SK-N-SH (cell line): Measurements from ENCODE around the gene SPRR3. TPM values are rescaled to one million over a fixed set of nuclear protein-coding genes. Genes with fewer than 3 reads are reported as not detected.

Experiments
- CTCF ChIA-PET: fragments of 300-600, 350-600 bp; formaldehyde crosslinking; extraction: SDS; loops from one replicate; lab custom pipeline; 2021; lab: Yijun Ruan, JAX
- POLR2A ChIA-PET: fragments of 350-600 bp; sonication (Branson Sonifier 250); formaldehyde crosslinking; extraction: SDS; loops from one replicate; lab custom pipeline; 2020; ENCODE audit warnings: antibody characterized with exemption, inconsistent platforms; lab: Yijun Ruan, JAX
- DNase-seq: peaks from one replicate; pipeline ENCODE4 v3.0.0; 2012
- H2AFZ ChIP-seq: fragments of 200-600 bp; sonication (generic); 2 replicates; pipeline ENCODE4 v1.8.1; 2016; ENCODE audit warnings: antibody characterized with exemption, mild to moderate bottlenecking, low read depth
- H3F3A ChIP-seq: fragments of 200-600 bp; sonication (generic); replicated peaks from 2 replicates; pipeline ENCODE3; 2016; ENCODE audit warnings: antibody characterized with exemption, mild to moderate bottlenecking; ENCODE audit not compliant: insufficient read depth
- H3K27ac ChIP-seq, 2 experiments: fragments of 200-500 bp in 1 of 2; fragments of 200-600 bp in 1 of 2; sonication (Bioruptor generic) in 1 of 2; sonication (generic), shearing (Covaris generic) in 1 of 2; 2 replicates each; pipeline versions ENCODE4 v1.5.1 to v1.6.1; 2014 to 2016; ENCODE audit warnings: low read depth in 2 of 2, inconsistent platforms in 1 of 2, low read length in 1 of 2, mild to moderate bottlenecking in 1 of 2, mixed read lengths in 1 of 2
- H3K27me3 ChIP-seq: fragments of 200-600 bp; sonication (generic), shearing (Covaris generic); 2 replicates; pipeline ENCODE4 v1.6.1; 2016; ENCODE audit warnings: mixed run types; ENCODE audit not compliant: insufficient read depth
- H3K36me3 ChIP-seq, 2 experiments: fragments of 200-500 bp in 1 of 2; fragments of 200-600 bp in 1 of 2; sonication (Bioruptor generic) in 1 of 2; sonication (generic) in 1 of 2; replicated peaks in 1 of 2; 2 replicates each; pipeline versions ENCODE3 to v1.5.1; 2014 to 2016; ENCODE audit warnings: low read length in 1 of 2, mild to moderate bottlenecking in 1 of 2; ENCODE audit not compliant: insufficient read depth in 2 of 2, control insufficient read depth in 1 of 2
- H3K4me1 ChIP-seq, 2 experiments: fragments of 200-500 bp in 1 of 2; fragments of 200-600 bp in 1 of 2; sonication (Bioruptor generic) in 1 of 2; sonication (generic), shearing (Covaris generic) in 1 of 2; 2 replicates each; pipeline versions ENCODE4 v1.5.1 to v1.6.1; 2014 to 2016; ENCODE audit warnings: low read depth in 1 of 2, low read length in 1 of 2, mixed run types in 1 of 2; ENCODE audit not compliant: insufficient read depth in 2 of 2, control insufficient read depth in 1 of 2
- H3K4me2 ChIP-seq: fragments of 200-600 bp; sonication (generic), shearing (Covaris generic); 2 replicates; pipeline ENCODE4 v1.6.1; 2017; ENCODE audit warnings: mixed run types
- H3K4me3 ChIP-seq, 2 experiments: fragments of 200-500 bp in 1 of 2; fragments of 200-600 bp in 1 of 2; sonication (Bioruptor generic) in 1 of 2; sonication (generic), shearing (Covaris generic) in 1 of 2; 2 replicates each; pipeline versions ENCODE4 v1.5.1 to v1.8.1; 2014 to 2016; ENCODE audit warnings: low read depth in 2 of 2, inconsistent platforms in 1 of 2, low read length in 1 of 2, mild to moderate bottlenecking in 1 of 2, mixed read lengths in 1 of 2, moderate library complexity in 1 of 2
- H3K79me2 ChIP-seq: fragments of 200-600 bp; sonication (generic); 2 replicates; pipeline ENCODE4 v1.8.1; 2017; ENCODE audit warnings: mild to moderate bottlenecking; ENCODE audit not compliant: insufficient read depth
- H3K9ac ChIP-seq: fragments of 200-600 bp; sonication (generic); 2 replicates; pipeline ENCODE4 v1.6.1; 2017; ENCODE audit warnings: mixed run types
- H3K9me2 ChIP-seq: fragments of 200-600 bp; sonication (generic); 2 replicates; pipeline ENCODE4 v1.6.1; 2017; ENCODE audit warnings: mixed run types
- H3K9me3 ChIP-seq: fragments of 200-600 bp; sonication (generic); 2 replicates; pipeline ENCODE4 v1.6.1; 2017; ENCODE audit warnings: mixed run types, mild to moderate bottlenecking, moderate library complexity
- H4K20me1 ChIP-seq: fragments of 200-600 bp; sonication (generic); 2 replicates; pipeline ENCODE4 v1.6.1; 2017; ENCODE audit warnings: mild to moderate bottlenecking, mixed run types; ENCODE audit not compliant: insufficient read depth
- CHD2 ChIP-seq: fragments of 150-350 bp; IDR thresholded peaks from 2 replicates; pipeline ENCODE4 v1.6.1; 2018; ENCODE audit warnings: low read length; ENCODE audit not compliant: partially characterized antibody
- ELF1 ChIP-seq: IDR thresholded peaks from 2 replicates; pipeline ENCODE4 v1.4.0; 2012
- EZH2phosphoT487 ChIP-seq: fragments of 200-600 bp; sonication (generic); IDR thresholded peaks from 2 replicates; pipeline ENCODE4 v1.6.1; 2017; ENCODE audit warnings: low read depth, mixed run types, mild to moderate bottlenecking, antibody characterized with exemption, moderate library complexity, borderline replicate concordance
- FOSL2 ChIP-seq: IDR thresholded peaks from 2 replicates; pipeline ENCODE4 v1.4.0; 2012; ENCODE audit warnings: low read depth, mild to moderate bottlenecking, moderate library complexity, borderline replicate concordance
- FOXJ3 ChIP-seq: sonication (generic); formaldehyde crosslinking; IDR thresholded peaks from 2 replicates; pipeline ENCODE4 v1.5.1; 2020; ENCODE audit warnings: mild to moderate bottlenecking, missing genetic modification reagents
- FOXM1 ChIP-seq: IDR thresholded peaks from 2 replicates; pipeline ENCODE4 v1.4.0; 2012; ENCODE audit warnings: low read depth, mild to moderate bottlenecking
- GABPA ChIP-seq: IDR thresholded peaks from 2 replicates; pipeline ENCODE4 v1.4.0; 2012; ENCODE audit warnings: low read depth, mild to moderate bottlenecking
- GATA2 ChIP-seq: sonication (generic); formaldehyde crosslinking; IDR thresholded peaks from 2 replicates; pipeline ENCODE4 v1.5.0; 2020; ENCODE audit warnings: mild to moderate bottlenecking, missing genetic modification reagents
- JUND ChIP-seq: IDR thresholded peaks from 2 replicates; pipeline ENCODE4 v1.4.0; 2012
- MXI1 ChIP-seq: IDR thresholded peaks from 2 replicates; pipeline ENCODE4 v1.6.1; 2012; ENCODE audit warnings: mild to moderate bottlenecking, low read depth, low read length, improper control_type of control experiment
- POLR2AphosphoS5 ChIP-seq: IDR thresholded peaks from 2 replicates; pipeline ENCODE4 v1.6.1; 2012; ENCODE audit warnings: low read depth, low read length
- RAD21 ChIP-seq: IDR thresholded peaks from 2 replicates; pipeline ENCODE4 v1.6.1; 2012; ENCODE audit warnings: mild to moderate bottlenecking, low read length
- RFX5 ChIP-seq: IDR thresholded peaks from 2 replicates; pipeline ENCODE4 v1.6.1; 2012; ENCODE audit warnings: mild to moderate bottlenecking, improper control_type of control experiment, low read length
- RXRA ChIP-seq: IDR thresholded peaks from 2 replicates; pipeline ENCODE4 v1.4.0; 2012; ENCODE audit warnings: low read depth, mild to moderate bottlenecking, borderline replicate concordance
- SIN3A ChIP-seq: IDR thresholded peaks from 2 replicates; pipeline ENCODE4 v1.6.1; 2012; ENCODE audit warnings: low read depth, mild to moderate bottlenecking, low read length, moderate library complexity, borderline replicate concordance
- SMC3 ChIP-seq: IDR thresholded peaks from 2 replicates; pipeline ENCODE4 v1.6.1; 2012; ENCODE audit warnings: low read depth, low read length, improper control_type of control experiment
- TEAD4 ChIP-seq: IDR thresholded peaks from 2 replicates; pipeline ENCODE4 v1.4.0; 2012; ENCODE audit warnings: mild to moderate bottlenecking, borderline replicate concordance; ENCODE audit not compliant: insufficient read depth
- whole genome bisulfite sequencing: methylation state at CpG from one replicate; pipeline ENCODE4 v1.1.6; 2017; ENCODE audit warnings: low lambda C conversion rate; 5-methylcytosine and 5-hydroxymethylcytosine counted together
- polyA plus RNA-seq, 3 experiments: library from polyadenylated mRNA; depleted of rRNA; stranded (reverse); fragments of >200 nt; gene quantifications; 2 replicates each; pipeline ENCODE4 v1.2.3, GENCODE V29; 2012
- TF ChIP-seq, protein P1 (sequence below): IDR thresholded peaks from 2 replicates; pipeline ENCODE4 v1.4.0; 2012; ENCODE audit warnings: low read depth
- TF ChIP-seq, protein P2 (sequence below): fragments of 150-350 bp; IDR thresholded peaks from 2 replicates; pipeline ENCODE4 v1.6.1; 2017; ENCODE audit warnings: antibody characterized with exemption, low read length, low read depth, borderline replicate concordance
- TF ChIP-seq, protein P3 (sequence below): IDR thresholded peaks from 2 replicates; pipeline ENCODE4 v1.6.1; 2012; ENCODE audit warnings: mild to moderate bottlenecking, low read depth, low read length, moderate library complexity

Gene SPRR3
- polyA plus RNA-seq, 1 of the 3 experiments (the other 2 are of a cell fraction) = not detected

DNA sequence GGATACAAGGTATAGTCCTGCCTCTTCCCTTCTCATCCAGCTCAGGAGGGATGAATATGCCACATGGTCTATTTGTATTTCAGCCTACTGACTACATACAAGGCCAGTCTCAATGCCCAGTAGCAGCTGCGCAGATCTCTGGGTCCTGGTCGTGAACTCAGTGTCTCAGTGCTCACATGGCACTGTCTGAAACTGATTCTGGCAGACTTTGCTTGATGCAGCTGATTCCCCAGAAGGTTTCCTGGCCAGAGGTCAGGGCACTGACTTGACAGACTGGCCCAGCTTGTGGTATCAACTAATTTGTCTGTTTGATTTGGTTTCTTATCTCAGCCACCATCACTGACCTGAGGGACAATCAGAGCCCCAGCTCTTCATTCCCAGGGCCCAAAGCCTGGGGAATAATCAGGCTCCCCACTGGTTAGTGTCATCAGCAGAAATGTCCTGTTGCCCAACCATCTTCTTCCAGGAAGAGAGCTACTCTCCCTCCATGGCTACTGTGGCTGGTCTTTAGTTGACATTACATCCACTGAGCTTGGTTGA is 38.6 kb upstream of the SPRR3 start:
- ChIA-PET CTCF (interaction anchor here (0.6 kb wide), 1 partner anchor 8 kb away, joined by 3 read pairs; no protein-coding TSS in a partner anchor), POLR2A (no interaction called here)

DNA sequence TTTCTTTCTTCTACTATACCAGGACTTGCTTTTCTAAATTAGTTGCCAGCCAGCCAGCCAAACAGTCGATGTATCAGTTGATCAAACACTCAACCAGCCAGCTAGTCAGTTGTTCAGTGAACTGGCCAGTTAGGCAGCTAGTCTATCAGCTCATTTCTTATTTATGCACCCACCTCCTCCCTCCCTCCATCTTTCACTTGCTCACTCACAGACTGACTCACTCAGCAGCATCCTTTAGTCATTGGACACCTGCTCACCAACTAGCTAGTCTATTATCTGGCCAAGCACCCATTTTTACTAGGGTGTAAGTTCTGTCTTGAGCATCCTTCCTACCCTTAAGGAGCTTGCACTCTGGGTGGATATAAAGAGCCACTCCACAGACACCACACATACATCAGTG is 37.0 kb upstream of the SPRR3 start:
- WGBS = 0% methylated on average over 1 of the region's 1 CpG
- Histone ChIP-seq H3K4me3 (no peak overlapping the region), H3K27me3 (peaks cover 10% of the 10 kb centered on the region; the same call in 1 of the 2 replicates), H3K9ac (no peak overlapping the region), H3F3A (no peaks in the 10 kb centered on the region), H3K79me2 (no peaks in the 10 kb centered on the region), H3K4me1 (no peaks in the 10 kb centered on the region), H3K36me3 (no peaks in the 10 kb centered on the region), H4K20me1 (no peaks in the 10 kb centered on the region), H3K9me3 (no peaks in the 10 kb centered on the region), H3K27ac (no peak overlapping the region), H3K9me2 (no peaks in the 10 kb centered on the region)
- no peak for DNase-seq
- CTCF ChIA-PET = no interaction called here
- TF ChIP-seq ELF1 = no peak
- TF ChIP-seq, protein P1, sequence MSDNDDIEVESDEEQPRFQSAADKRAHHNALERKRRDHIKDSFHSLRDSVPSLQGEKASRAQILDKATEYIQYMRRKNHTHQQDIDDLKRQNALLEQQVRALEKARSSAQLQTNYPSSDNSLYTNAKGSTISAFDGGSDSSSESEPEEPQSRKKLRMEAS = no peak
- no peak for TF ChIP-seq FOXM1
- TF ChIP-seq FOXJ3 (CRISPR knock-in tag) = no peak
- TF ChIP-seq POLR2AphosphoS5 = no peak
- TF ChIP-seq RFX5 = no peak
- no peak for TF ChIP-seq MXI1
- no peak for TF ChIP-seq SMC3
- TF ChIP-seq FOSL2 = no peak
- TF ChIP-seq EZH2phosphoT487 = no peak
- no peak for TF ChIP-seq GABPA
- no peak for TF ChIP-seq JUND
- TF ChIP-seq, protein P2, sequence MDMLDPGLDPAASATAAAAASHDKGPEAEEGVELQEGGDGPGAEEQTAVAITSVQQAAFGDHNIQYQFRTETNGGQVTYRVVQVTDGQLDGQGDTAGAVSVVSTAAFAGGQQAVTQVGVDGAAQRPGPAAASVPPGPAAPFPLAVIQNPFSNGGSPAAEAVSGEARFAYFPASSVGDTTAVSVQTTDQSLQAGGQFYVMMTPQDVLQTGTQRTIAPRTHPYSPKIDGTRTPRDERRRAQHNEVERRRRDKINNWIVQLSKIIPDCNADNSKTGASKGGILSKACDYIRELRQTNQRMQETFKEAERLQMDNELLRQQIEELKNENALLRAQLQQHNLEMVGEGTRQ = no peak
- TF ChIP-seq SIN3A = no peak
- TF ChIP-seq, all 33 proteins: peak for 0
- no peak overlapping the region for H3K4me2 ChIP-seq
- POLR2A ChIA-PET = no interaction called here
- H2AFZ ChIP-seq = no peak overlapping the region

More for the DNA sequence above, 38.6 kb upstream of the SPRR3 start:
- Histone ChIP-seq H3K9me2 (no peaks in the 10 kb centered on the region), H3K4me1 (no peaks in the 10 kb centered on the region), H3K27me3 (peaks cover 10% of the 10 kb centered on the region; the same call in 1 of the 2 replicates), H4K20me1 (no peaks in the 10 kb centered on the region), H3K79me2 (no peaks in the 10 kb centered on the region), H3K36me3 (no peaks in the 10 kb centered on the region), H3F3A (no peaks in the 10 kb centered on the region), H3K27ac (no peak overlapping the region), H3K9me3 (no peaks in the 10 kb centered on the region), H3K9ac (no peak overlapping the region), H2AFZ (no peak overlapping the region), H3K4me2 (no peak overlapping the region), H3K4me3 (no peak overlapping the region)
- DNase-seq = no peak
- WGBS = 0% methylated on average over 2 of the region's 2 CpGs
- no peak for TF ChIP-seq FOXJ3 (CRISPR knock-in tag)
- no peak for TF ChIP-seq GATA2 (CRISPR knock-in tag)
- TF ChIP-seq TEAD4 = no peak
- no peak for TF ChIP-seq SMC3
- no peak for TF ChIP-seq RXRA
- no peak for TF ChIP-seq RAD21
- no peak for TF ChIP-seq JUND
- TF ChIP-seq, protein P3, sequence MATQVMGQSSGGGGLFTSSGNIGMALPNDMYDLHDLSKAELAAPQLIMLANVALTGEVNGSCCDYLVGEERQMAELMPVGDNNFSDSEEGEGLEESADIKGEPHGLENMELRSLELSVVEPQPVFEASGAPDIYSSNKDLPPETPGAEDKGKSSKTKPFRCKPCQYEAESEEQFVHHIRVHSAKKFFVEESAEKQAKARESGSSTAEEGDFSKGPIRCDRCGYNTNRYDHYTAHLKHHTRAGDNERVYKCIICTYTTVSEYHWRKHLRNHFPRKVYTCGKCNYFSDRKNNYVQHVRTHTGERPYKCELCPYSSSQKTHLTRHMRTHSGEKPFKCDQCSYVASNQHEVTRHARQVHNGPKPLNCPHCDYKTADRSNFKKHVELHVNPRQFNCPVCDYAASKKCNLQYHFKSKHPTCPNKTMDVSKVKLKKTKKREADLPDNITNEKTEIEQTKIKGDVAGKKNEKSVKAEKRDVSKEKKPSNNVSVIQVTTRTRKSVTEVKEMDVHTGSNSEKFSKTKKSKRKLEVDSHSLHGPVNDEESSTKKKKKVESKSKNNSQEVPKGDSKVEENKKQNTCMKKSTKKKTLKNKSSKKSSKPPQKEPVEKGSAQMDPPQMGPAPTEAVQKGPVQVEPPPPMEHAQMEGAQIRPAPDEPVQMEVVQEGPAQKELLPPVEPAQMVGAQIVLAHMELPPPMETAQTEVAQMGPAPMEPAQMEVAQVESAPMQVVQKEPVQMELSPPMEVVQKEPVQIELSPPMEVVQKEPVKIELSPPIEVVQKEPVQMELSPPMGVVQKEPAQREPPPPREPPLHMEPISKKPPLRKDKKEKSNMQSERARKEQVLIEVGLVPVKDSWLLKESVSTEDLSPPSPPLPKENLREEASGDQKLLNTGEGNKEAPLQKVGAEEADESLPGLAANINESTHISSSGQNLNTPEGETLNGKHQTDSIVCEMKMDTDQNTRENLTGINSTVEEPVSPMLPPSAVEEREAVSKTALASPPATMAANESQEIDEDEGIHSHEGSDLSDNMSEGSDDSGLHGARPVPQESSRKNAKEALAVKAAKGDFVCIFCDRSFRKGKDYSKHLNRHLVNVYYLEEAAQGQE = no peak
- no peak for TF ChIP-seq CHD2
